ENCODE results near the gene SNAPC5. TPM values are rescaled to one million over a fixed set of nuclear protein-coding genes. Genes with fewer than 3 reads are reported as not detected.

SNAPC5 gene
- total RNA-seq, 1 experiment from 2014 or later, result 28.4 TPM

- no peak for DNase-seq (ENCODE audit: low read depth)
Measured at GRCh38 chr15:66456211-66456610, 41.4 kb downstream of the SNAPC5 start.

GRCh38 chr15:66454143-66454542 is 43.4 kb downstream of the SNAPC5 start:
- DNase-seq (ENCODE audit: low read depth), result peak; percentile 5

GRCh38 chr15:66452971-66453580 is 44.5 kb downstream of the SNAPC5 start:
- no peak for DNase-seq (ENCODE audit: low read depth)

DNA sequence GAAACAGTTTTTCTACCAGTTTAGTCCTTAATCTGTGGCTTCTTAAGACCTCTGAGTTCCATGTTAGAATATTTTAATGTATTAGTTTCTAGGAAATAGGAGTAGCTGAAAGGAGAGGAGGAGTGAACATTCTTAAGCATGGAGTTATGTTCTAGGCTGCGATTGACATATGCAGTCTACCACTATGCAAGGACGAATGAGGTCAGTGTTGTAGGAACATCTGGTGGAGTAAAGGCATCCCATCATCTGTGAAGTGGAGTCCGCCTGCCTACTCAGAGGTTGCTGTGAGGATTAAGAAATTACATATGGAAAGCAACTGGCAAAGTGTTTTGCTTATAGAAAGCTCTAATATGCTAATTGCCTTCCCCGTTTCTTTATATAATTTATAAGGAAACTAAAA is 45.1 kb downstream of the SNAPC5 start:
- DNase-seq (ENCODE audit: low read depth), result no peak

Other genes starting within 250 kb of the SNAPC5 start
- gene MEGF11, start 244.0 kb downstream of the SNAPC5 start, total RNA-seq (2014; rRNA removed; shearing (Covaris generic)), result not detected in 2 replicates
- 10.5 and 18.7 TPM in 2 replicates for gene DIS3L, start 204.2 kb downstream of the SNAPC5 start, total RNA-seq (2014; rRNA removed; shearing (Covaris generic))
- 19.2 and 21.4 TPM in 2 replicates for gene TIPIN, start 141.1 kb downstream of the SNAPC5 start, total RNA-seq (2014; rRNA removed; shearing (Covaris generic))
- gene MAP2K1, start 110.8 kb downstream of the SNAPC5 start, total RNA-seq (2014; rRNA removed; shearing (Covaris generic)), result 57.1 and 73.4 TPM in 2 replicates
- gene RPL4, start 7.1 kb upstream of the SNAPC5 start, total RNA-seq (2014; rRNA removed; shearing (Covaris generic)), result 5,469 and 6,147 TPM in 2 replicates
- gene ZWILCH, start 7.6 kb upstream of the SNAPC5 start, total RNA-seq (2014; rRNA removed; shearing (Covaris generic)), result 73.1 and 87.0 TPM in 2 replicates
- 2.2 and 2.8 TPM in 2 replicates for gene LCTL, start 68.2 kb upstream of the SNAPC5 start, total RNA-seq (2014; rRNA removed; shearing (Covaris generic))
- 2.0 and 2.7 TPM in 2 replicates for gene SMAD6, start 204.5 kb upstream of the SNAPC5 start, total RNA-seq (2014; rRNA removed; shearing (Covaris generic))